IPS-NIHi7 (cell line): ENCODE results near the gene ARF1.

Experiments used
- DNase-seq: peaks from one replicate; pipeline ENCODE4 v3.0.0; 2012; ENCODE audit warnings: mixed read lengths; ENCODE audit errors: extremely low spot score

ARF1 gene

DNA sequence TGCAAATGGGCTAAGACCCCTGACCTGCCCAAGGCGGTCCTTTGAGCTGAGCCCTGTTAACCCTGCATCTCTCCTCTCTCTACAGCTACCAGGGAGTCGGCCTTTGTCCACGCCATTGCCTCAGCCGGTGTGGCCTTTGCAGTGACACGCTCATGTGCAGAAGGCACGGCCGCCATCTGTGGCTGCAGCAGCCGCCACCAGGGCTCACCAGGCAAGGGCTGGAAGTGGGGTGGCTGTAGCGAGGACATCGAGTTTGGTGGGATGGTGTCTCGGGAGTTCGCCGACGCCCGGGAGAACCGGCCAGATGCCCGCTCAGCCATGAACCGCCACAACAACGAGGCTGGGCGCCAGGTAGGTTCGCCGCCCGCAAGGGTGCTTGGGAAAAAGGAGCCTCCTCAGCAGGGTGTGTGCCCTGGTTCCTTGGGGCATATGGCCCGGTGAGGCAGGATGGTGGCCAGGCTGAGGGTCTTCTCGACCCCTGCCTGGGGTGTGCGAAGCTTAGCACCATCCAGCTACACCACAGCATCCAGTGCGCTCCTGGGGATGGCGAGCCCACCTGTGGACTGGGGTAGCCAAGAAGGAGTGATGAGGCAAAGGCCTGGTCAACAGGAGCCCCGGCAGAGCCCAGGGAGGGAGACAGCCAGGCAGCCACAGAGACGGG, 31.8 kb upstream of the ARF1 start:
- DNase-seq = no peak

DNA sequence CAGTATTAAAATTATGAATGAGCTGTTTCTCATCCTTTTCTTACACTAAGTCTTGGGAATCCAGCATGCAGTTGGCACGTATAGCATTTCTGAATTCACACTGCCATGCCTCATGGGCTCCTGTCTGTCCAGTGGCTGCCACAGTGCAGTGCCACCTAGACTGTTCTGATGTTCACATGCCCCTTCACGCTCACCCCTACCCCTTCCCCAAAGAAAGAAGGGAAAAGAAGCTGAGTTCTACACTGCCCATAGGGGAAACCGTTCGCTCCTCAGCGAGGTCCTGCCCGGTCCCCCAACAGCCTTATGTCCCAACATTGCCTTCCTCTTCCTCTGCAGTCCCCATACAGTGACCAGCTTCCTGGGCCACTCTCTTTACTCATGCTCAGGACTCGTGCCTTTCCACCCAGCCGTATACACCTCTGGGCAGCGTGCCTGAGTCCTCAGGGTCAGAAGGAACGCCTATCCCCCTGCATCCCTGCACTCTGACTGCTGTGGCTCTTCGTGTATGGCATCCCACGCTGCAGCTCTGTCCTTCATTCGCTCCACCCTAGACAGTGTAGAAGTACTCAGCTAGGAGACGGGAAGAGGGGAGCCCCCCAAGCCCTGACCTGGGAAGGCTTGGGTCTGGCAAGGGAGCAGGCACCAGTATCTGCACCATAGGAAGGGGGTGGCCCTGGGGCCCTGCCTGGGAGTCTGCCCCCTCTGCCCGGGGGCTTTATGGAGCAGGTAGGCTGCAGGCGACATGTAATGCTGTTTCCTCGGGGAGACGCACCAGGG, 24.1 kb upstream of the ARF1 start:
- DNase-seq = no peak

DNA sequence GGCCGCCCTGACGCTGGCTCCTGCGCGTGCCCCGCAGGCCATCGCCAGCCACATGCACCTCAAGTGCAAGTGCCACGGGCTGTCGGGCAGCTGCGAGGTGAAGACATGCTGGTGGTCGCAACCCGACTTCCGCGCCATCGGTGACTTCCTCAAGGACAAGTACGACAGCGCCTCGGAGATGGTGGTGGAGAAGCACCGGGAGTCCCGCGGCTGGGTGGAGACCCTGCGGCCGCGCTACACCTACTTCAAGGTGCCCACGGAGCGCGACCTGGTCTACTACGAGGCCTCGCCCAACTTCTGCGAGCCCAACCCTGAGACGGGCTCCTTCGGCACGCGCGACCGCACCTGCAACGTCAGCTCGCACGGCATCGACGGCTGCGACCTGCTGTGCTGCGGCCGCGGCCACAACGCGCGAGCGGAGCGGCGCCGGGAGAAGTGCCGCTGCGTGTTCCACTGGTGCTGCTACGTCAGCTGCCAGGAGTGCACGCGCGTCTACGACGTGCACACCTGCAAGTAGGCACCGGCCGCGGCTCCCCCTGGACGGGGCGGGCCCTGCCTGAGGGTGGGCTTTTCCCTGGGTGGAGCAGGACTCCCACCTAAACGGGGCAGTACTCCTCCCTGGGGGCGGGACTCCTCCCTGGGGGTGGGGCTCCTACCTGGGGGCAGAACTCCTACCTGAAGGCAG, 23.4 kb upstream of the ARF1 start:
- DNase-seq = no peak

DNA sequence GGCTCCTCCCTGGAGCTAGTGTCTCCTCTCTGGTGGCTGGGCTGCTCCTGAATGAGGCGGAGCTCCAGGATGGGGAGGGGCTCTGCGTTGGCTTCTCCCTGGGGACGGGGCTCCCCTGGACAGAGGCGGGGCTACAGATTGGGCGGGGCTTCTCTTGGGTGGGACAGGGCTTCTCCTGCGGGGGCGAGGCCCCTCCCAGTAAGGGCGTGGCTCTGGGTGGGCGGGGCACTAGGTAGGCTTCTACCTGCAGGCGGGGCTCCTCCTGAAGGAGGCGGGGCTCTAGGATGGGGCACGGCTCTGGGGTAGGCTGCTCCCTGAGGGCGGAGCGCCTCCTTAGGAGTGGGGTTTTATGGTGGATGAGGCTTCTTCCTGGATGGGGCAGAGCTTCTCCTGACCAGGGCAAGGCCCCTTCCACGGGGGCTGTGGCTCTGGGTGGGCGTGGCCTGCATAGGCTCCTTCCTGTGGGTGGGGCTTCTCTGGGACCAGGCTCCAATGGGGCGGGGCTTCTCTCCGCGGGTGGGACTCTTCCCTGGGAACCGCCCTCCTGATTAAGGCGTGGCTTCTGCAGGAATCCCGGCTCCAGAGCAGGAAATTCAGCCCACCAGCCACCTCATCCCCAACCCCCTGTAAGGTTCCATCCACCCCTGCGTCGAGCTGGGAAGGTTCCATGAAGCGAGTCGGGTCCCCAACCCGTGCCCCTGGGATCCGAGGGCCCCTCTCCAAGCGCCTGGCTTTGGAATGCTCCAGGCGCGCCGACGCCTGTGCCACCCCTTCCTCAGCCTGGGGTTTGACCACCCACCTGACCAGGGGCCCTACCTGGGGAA, 22.7 kb upstream of the ARF1 start:
- DNase-seq = peak; percentile 94

DNA sequence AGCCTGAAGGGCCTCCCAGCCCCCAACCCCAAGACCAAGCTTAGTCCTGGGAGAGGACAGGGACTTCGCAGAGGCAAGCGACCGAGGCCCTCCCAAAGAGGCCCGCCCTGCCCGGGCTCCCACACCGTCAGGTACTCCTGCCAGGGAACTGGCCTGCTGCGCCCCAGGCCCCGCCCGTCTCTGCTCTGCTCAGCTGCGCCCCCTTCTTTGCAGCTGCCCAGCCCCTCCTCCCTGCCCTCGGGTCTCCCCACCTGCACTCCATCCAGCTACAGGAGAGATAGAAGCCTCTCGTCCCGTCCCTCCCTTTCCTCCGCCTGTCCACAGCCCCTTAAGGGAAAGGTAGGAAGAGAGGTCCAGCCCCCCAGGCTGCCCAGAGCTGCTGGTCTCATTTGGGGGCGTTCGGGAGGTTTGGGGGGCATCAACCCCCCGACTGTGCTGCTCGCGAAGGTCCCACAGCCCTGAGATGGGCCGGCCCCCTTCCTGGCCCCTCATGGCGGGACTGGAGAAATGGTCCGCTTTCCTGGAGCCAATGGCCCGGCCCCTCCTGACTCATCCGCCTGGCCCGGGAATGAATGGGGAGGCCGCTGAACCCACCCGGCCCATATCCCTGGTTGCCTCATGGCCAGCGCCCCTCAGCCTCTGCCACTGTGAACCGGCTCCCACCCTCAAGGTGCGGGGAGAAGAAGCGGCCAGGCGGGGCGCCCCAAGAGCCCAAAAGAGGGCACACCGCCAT, 21.9 kb upstream of the ARF1 start:
- DNase-seq = peak; percentile 56

DNA sequence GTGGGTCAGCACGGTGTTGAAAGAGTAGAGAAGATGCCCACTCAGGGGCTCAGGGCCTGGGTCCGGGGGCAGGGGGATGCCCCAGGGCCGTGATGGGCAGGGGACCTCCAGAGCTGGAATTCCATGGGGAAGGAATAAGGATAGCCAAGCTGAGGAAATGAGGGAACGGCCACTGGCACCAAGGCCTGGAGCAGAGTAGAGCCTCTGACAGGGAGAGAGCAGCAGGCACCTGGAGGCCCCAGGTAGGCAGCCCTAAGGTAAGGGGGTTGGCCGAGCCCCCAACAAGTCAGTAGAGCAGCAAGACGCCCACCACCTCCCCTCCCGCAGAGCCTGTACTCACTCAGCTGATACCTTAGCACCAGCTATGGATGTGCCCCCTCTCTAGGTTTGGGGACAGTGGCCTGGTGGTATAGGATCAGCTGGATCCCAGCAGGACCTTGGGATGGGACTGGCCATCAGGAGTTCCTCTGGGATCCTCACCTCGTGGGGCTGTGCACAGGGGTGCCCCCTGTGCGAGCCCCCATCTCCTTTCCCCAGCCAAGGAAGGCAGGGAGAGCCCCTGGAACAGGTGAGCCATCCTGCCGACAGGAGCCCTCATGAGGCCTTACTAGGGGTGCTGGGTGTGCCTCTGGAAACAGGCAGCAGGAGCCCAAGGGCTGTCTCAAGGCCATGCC, 21.0 kb upstream of the ARF1 start:
- no peak for DNase-seq

DNA sequence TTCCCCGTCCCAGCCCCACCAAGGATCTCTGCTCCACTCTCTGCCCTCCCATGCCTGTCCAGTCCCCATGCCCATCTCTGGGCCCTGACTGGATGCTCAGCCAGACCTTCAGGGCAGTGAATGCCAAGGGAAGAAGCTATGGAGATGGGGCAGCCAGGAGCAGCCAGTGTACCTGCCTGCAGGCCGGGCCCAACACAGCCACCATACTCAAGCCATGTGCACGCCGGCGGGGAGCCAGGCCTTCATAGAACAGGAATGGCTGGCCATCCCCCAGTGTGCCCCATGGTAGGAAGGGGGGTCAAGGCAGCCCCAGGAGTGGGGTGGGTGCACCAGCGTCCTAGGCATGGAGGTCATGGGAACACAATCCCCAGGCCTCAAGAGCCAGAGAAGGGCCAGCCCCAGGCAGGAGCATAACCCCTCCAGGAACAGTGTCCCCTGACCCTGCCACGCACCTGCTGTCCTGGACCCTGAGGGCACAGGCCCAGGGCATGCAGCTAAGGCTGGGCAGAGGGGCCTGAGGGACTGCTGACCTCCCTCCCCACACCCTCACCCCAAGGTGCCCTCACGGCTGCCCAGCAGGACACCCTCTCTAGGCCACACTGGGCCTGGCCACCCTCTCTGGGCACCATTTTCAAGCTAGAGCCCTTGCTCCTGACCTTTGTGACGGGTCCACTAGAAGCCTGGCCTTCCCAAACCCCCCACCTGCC, 20.3 kb upstream of the ARF1 start:
- no peak for DNase-seq

DNA sequence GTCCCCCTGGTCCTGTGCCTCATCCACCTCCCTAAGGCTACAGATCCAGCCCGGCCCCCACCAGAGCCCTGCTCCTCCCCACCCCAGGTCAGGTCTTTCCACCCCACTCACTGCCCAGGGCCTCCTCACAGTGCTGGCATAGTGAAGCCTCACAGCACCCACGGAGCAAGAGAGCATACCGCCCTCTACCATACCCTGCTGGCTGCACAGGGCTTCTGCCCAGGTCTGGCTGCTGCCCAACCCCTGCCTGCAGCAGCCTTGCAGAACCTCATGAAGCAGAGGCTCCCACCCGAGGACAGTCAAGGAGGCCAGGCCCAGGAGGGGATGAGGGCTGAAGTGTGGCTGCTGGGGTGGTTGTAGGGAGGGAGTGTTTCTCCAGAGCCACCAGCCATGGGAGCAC, 19.7 kb upstream of the ARF1 start:
- no peak for DNase-seq

DNA sequence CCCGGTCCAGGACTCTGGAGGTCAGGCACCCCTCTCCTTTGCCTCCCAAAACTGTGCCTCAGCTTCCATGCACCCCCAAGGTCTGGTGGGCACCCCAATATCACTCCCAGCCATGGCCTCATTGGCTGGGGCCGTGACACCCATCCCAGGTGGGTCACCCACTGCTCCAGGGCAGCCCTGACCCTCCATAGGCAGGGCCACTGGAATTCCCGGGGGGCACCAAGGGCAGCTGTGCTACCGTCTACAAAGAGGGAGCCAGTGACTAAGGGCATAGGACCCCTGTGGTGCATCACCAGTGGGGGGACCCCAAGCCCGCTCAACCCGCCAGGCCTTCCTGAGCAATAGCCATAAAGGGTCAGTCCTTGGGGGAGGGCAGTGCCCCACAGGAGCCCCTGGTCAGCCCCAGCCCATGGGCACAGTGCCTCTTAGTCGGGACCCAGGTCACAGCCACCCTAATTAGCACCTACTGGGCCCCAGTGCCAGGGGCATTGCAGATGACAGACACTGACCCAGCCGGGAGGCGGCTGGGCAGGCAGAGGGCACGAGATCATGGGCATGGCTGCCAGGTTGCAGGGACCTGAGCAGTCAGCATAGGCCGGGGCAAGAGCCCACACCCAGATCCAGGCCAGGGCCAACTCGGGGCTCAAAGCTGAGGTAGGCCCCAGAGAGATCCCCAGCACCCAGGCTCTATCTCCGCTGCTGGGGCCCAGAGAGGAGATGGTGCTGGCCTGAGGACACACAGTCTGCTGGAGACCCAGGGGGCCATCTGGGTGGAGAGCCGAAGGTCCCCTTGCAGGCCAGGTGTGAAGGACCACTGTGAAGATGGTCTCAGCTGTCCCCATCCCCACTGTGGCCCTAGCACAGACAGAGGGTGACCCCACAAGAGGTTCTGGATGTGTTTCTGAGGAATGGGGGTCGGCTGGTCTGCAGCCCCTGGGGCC, 19.0 kb upstream of the ARF1 start:
- DNase-seq = no peak

DNA sequence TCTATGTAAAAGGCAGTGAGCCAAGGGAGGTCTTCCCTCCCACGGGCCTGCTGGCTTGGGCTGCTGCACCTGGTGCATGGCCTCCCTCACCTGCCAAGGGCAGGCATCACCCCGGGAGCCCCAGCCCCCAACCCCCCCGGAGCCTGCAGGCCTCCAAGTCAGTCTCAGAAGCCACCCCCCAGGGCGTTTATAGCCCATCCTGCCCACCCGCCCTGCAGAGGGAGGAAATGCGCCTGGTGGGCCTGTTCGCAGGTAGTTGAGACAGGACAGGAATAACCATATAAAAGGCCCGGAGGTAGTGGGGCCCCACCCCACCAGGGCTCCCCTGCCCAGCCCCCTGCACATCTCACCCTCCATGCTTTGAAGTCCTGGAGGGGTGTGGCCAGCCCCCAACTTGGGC, 18.2 kb upstream of the ARF1 start:
- peak; percentile 26 for DNase-seq

DNA sequence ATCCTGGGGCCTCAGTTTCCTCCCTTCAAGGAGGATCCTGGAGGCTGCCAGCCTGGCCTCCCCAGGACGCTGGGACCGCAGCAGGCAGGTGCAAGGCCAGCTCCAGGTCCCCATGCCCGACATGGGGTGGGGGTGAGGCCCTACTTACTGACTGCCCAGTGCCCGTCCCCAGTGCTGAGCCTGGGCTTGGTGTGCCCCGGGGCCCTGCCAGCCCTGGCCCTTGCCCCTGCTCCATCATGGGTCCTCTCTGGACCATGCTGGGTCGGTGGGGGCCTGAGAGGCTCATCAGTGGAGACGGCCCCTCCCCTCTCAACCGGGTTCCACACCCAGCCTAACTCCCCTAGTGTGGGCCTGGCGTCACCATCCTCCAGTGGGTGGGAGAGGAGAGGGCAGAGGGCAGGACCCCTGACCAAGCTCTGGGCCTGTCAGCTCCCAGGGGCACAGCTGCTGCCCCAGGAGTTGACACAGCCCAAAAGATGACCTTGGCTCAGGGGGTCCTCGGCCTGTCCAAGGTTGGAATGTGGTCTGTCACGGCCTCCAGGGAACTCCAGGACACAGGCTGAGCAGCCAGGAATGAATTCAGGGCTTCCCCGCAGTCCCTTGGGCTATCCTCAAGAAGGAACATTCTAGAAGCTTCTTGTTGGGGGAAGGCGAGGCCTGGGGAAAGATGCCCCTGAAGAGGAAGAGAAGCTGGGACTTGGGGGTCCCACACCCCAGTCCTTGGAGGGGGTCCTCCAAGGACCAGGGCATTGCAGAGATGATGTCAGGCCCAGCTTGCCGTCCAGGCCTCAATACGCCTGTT, 17.6 kb upstream of the ARF1 start:
- DNase-seq = no peak

DNA sequence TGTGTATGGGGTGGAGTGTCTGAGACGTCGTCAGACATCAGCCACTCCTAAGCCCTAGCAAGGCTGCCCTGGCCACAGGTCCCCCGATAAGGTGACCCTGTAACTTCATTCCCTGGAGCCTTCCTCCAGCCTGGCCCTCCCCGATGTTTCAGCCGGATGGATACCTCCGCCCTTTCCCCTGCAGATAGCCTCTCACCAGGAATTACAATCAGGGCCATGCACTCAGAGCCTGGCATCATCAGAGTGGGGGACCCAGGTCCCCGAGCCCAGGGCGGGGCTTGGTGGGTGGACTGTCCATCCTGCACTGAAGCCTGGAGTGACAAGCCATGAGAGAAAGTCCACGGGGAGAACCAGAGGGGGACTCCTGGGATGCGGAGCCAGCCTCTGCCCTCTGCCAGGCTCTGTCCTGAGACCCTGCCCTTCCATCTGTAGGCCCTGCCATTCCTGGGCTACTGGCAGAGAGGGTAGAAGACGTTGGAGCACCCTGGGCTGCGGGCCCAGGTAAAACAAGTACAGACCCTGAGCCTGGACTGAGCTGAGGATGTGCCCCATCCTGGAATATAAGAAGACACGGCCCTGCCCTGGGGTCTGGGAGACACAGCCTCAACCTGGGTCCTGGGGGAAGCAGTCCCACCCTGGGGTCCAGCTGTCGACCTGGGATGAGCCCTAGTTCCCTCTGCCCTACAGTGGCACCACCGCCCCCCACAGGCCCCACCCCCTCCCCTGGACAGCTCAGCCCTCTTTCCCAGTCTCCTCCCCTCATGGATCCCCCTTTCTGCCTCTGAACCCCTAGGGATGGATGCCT, 16.8 kb upstream of the ARF1 start:
- no peak for DNase-seq

DNA sequence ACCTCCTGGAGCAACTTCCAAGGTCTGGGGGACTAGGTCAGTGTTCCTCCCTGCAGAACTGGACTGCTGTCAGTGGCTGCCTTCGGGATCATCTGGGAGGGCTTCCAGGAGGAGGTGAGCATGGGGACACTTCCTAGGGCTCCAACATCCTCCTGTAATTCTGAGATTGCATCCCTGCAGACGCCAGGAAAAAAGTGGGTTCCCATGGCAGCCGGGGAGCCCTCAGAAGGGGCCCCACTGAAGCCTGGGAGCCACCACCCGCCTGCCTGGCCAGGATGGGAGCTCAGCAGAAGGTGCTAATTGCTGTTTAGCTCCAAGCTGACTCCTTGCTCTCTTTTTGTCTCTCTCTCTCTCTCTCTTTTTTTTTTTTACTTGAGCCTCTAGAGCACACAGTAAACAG, 16.1 kb upstream of the ARF1 start:
- no peak for DNase-seq

DNA sequence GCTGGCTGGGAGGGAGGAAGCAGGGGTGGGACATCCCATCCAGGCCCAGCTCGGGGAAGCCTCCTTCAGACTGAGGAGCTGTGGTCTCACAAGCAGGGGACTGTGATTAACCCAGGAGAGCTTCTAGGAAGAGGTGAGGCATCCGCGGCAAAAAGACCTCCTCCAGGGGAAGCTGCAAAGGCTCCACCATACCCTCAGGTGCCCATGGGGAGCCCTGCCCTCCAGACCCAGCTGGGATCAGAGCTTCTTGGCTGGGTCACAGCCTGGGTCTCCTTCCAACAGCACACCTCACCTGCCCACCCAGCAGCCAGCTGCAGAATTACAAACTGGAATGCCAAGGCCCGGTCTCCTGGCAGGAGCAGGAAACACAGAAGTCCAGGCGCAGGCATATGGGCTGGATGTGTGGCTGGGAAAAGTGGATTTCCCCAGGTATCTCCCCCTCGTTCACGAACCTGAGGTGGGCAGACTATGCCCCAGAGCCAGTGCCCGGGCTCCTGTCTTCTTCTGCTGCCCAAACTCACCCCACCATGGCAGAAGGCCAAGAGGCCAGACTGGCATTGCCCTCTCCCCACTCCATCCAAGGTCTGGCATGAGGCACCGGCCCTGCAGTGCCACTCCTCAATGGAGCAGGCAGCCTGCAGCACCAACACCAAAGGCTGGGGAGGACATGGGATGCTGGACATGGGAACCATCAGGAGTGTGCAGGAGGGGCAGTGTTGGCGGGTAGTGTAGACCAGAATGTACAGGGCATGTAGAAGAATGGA, 15.4 kb upstream of the ARF1 start:
- no peak for DNase-seq

DNA sequence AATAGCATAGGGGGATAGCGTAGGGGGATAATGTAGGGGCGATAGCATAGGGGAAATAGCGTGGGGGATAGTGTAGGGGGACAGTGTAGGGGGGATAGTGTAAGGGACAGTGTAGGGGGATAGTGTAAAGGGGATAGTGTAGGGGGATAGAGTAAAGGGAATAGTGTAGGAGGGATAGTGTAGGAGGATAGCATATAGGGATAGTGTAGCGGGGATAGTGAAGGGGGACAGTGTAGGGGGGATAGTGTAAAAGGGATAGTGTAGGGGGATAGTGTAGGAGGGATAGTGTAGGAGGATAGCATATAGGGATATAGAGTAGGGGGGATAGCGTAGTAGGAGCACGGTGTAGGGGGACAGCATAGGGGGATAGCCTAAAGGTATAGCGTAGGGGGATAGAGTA, 14.1 kb upstream of the ARF1 start:
- no peak for DNase-seq

DNA sequence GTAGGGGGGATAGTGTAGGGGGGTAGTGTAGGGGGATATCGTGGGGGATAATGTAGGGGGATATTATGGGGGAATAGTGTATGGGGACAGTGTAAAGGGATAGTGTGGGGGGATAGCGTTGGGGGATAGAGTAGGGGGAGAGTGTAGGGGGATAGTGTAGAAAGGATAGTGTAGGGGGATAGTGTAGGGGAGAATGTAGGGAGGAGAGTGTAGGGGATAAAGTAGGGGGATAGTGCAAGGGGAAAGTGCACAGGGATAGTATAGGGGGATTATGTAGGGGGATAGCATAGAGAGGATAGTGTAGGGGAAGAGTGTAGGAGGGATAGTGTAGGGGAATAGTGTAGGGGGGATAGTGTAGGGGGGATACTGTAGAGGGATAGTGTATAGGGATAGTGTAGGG, 12.3 kb upstream of the ARF1 start:
- DNase-seq = no peak

DNA sequence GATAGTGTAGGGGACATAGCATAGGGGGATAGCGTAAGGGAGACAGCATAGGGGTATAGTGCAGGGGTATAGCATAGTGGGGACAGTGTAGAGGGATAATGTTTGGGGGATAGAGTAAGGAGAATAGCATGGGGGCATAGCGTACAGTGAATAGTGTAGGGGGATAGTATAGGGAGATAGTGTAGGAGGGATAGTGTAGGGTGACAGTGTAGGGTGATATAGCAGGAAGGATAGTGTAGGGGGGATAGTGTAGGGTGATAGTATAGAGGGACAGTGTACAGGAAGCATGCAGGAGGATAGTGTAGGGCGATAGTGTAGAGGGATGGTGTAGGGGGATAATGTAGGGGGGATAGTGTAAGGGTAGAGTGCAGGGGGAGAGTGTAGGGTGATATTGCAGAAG, 11.7 kb upstream of the ARF1 start:
- DNase-seq = no peak
